Gastrocnemius medialis (tissue), 4 donors: Measurements from ENCODE around the gene GATAD1.

Source experiments
- CTCF ChIP-seq, 5 experiments: fragments of 450-650 bp in 3 of 5; fragments of 200-600 bp in 2 of 5; sonication (generic) in 2 of 5; IDR thresholded peaks in 4 of 5; conservative IDR thresholded peaks in 1 of 5; 1 replicate in 4 of 5; 2 replicates in 1 of 5; pipeline ENCODE4 v1.5.1; 2016 to 2019; ENCODE audit warnings: antibody characterized with exemption in 5 of 5, mild to moderate bottlenecking in 3 of 5, moderate library complexity in 3 of 5
- POLR2A ChIP-seq, 2 donors: fragments of 450-650 bp; IDR thresholded peaks; one replicate each; pipeline ENCODE4 v1.6.1; 2017; ENCODE audit warnings: antibody characterized with exemption in 2 of 2, mild to moderate bottlenecking in 2 of 2, moderate library complexity in 2 of 2

DNA sequence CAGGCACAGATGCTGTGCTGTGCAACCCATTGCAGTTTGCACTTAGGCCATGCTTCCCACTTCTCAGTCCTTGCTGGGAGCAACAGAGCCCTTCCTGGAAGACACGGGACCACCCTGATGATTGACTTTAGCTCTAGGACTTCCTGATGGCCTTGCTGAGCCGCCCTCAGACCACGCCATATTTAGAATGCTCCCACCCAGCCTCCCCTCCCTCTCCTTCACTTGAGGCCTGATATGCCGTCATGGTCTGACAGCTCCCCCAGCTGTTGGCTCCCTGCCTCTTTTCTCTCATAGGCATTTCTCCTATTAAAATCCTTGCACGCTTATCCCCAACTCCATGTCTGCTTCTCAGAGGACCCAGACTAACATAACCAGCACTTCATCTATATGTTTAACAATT lies 29.4 kb upstream of the GATAD1 start:
- TF ChIP-seq CTCF (IDR thresholded peaks at IDR 0.05 in 4 of 5, conservative IDR thresholded peaks at IDR 0.05 in 1 of 5): no peak
- no peak for TF ChIP-seq POLR2A (IDR thresholded peaks at IDR 0.05)
